HG02798 (cell line): ENCODE data around the gene C1QTNF9.
"Not testable (repeated sequence)": the region's sequence is repeated elsewhere in the genome, so short reads cannot be mapped to it uniquely, and the experiment has no call there.

ENCODE experiments used
- ATAC-seq: cut with Tn5 transposase; IDR thresholded peaks from one replicate; pipeline ENCODE4 v1.9.1; 2021; ENCODE audit warnings: mild to moderate bottlenecking; ENCODE audit not compliant: unreplicated experiment, poor library complexity

C1QTNF9 gene

GRCh38 chr13:24319641-24320040, 10.3 kb downstream of the C1QTNF9 start:
- ATAC-seq = not testable (repeated sequence)

- ATAC-seq = not testable (repeated sequence)
Measured at GRCh38 chr13:24321416-24321815, 12.0 kb downstream of the C1QTNF9 start.

GRCh38 chr13:24322470-24322869, 13.1 kb downstream of the C1QTNF9 start:
- ATAC-seq = not testable (repeated sequence)

- no peak for ATAC-seq
Measured at GRCh38 chr13:24323036-24323738, 13.8 kb downstream of the C1QTNF9 start.

GRCh38 chr13:24323739-24324075, 14.3 kb downstream of the C1QTNF9 start:
- no peak for ATAC-seq

- ATAC-seq = not testable (repeated sequence)
Measured at GRCh38 chr13:24327598-24327997, 18.2 kb downstream of the C1QTNF9 start.

GRCh38 chr13:24328145-24328544, 18.8 kb downstream of the C1QTNF9 start:
- ATAC-seq = no peak

GRCh38 chr13:24338721-24339120, 29.3 kb downstream of the C1QTNF9 start:
- no peak for ATAC-seq

- ATAC-seq = no peak
Measured at GRCh38 chr13:24339937-24340607, 30.7 kb downstream of the C1QTNF9 start.

- ATAC-seq = no peak
Measured at GRCh38 chr13:24340608-24340955, 31.2 kb downstream of the C1QTNF9 start.

- no peak for ATAC-seq
Measured at GRCh38 chr13:24341439-24341838, 32.1 kb downstream of the C1QTNF9 start.

GRCh38 chr13:24348385-24348784, 39.0 kb downstream of the C1QTNF9 start:
- ATAC-seq = no peak

- no peak for ATAC-seq
Measured at GRCh38 chr13:24348797-24349515, 39.6 kb downstream of the C1QTNF9 start.

GRCh38 chr13:24349778-24350664, 40.6 kb downstream of the C1QTNF9 start:
- ATAC-seq = not testable (repeated sequence)

GRCh38 chr13:24351423-24351822, 42.0 kb downstream of the C1QTNF9 start:
- ATAC-seq = no peak

GRCh38 chr13:24353736-24354135, 44.4 kb downstream of the C1QTNF9 start:
- ATAC-seq = no peak

GRCh38 chr13:24355103-24355502, 45.7 kb downstream of the C1QTNF9 start:
- ATAC-seq = no peak

GRCh38 chr13:24356270-24356669, 46.9 kb downstream of the C1QTNF9 start:
- no peak for ATAC-seq

- no peak for ATAC-seq
Measured at GRCh38 chr13:24356837-24357236, 47.5 kb downstream of the C1QTNF9 start.

- no peak for ATAC-seq
Measured at GRCh38 chr13:24357756-24358155, 48.4 kb downstream of the C1QTNF9 start.
